HepG2 (cell line): ENCODE results near the gene CHD2. TPM values are rescaled to one million over a fixed set of nuclear protein-coding genes. Genes with fewer than 3 reads are reported as not detected.
A peak's percentile ranks its signal among the peaks of the same experiment; 100 is the strongest.

Experiments
- ATF4 ChIP-seq, 2 experiments: fragments of 450-650 bp in 1 of 2; sonication (generic) in 1 of 2; formaldehyde crosslinking; IDR thresholded peaks; 2 replicates each; pipeline versions ENCODE4 v1.5.0 to v1.8.0; 2020 to 2022; ENCODE audit warnings: mild to moderate bottlenecking in 1 of 2, missing genetic modification reagents in 1 of 2
- BRCA1 ChIP-seq: sonication (generic); formaldehyde crosslinking; IDR thresholded peaks from 2 replicates; pipeline ENCODE4 v1.4.0; 2020; ENCODE audit warnings: missing genetic modification reagents
- HMG20B ChIP-seq: conservative IDR thresholded peaks from 2 replicates; pipeline ENCODE4 v1.6.1; 2016; ENCODE audit warnings: missing genetic modification reagents, missing compliant biosample characterization
- KLF12 ChIP-seq: sonication (generic); formaldehyde crosslinking; IDR thresholded peaks from 2 replicates; pipeline ENCODE4 v1.4.0; 2020; ENCODE audit warnings: missing genetic modification reagents, borderline replicate concordance
- MED8 ChIP-seq: sonication (generic); formaldehyde crosslinking; IDR thresholded peaks from 2 replicates; pipeline ENCODE4 v1.8.1; 2023; ENCODE audit warnings: mild to moderate bottlenecking, missing genetic modification reagents; ENCODE audit not compliant: insufficient replicate concordance
- MZF1 ChIP-seq: sonication (generic); formaldehyde crosslinking; IDR thresholded peaks from 2 replicates; pipeline ENCODE4 v1.8.1; 2023; ENCODE audit warnings: mild to moderate bottlenecking, missing genetic modification reagents, borderline replicate concordance
- RARG ChIP-seq: sonication (generic); formaldehyde crosslinking; IDR thresholded peaks from 2 replicates; pipeline ENCODE4 v1.4.0; 2020; ENCODE audit warnings: low read depth, mild to moderate bottlenecking, missing genetic modification reagents
- SNAPC4 ChIP-seq: sonication (generic); formaldehyde crosslinking; IDR thresholded peaks from 2 replicates; pipeline ENCODE4 v1.4.0; 2020; ENCODE audit warnings: mild to moderate bottlenecking, missing genetic modification reagents
- ZBTB42 ChIP-seq: sonication (generic); formaldehyde crosslinking; IDR thresholded peaks from 2 replicates; pipeline ENCODE4 v1.5.0; 2020; ENCODE audit warnings: mild to moderate bottlenecking, missing genetic modification reagents
- ZNF17 ChIP-seq: sonication (generic); formaldehyde crosslinking; IDR thresholded peaks from 2 replicates; pipeline ENCODE4 v1.5.0; 2020; ENCODE audit warnings: mild to moderate bottlenecking, missing genetic modification reagents
- ZNF253 ChIP-seq: sonication (generic); formaldehyde crosslinking; IDR thresholded peaks from 2 replicates; pipeline ENCODE4 v1.8.0; 2022; ENCODE audit warnings: mild to moderate bottlenecking, missing genetic modification reagents, borderline replicate concordance
- ZNF431 ChIP-seq: sonication (generic); formaldehyde crosslinking; IDR thresholded peaks from 2 replicates; pipeline ENCODE4 v1.9.0; 2022; ENCODE audit warnings: missing genetic modification reagents, low read depth, mild to moderate bottlenecking, borderline replicate concordance
- ZNF503 ChIP-seq: sonication (generic); formaldehyde crosslinking; IDR thresholded peaks from 2 replicates; pipeline ENCODE4 v1.4.0; 2020; ENCODE audit warnings: missing genetic modification reagents
- ZNF761 ChIP-seq: sonication (generic); formaldehyde crosslinking; conservative IDR thresholded peaks from 2 replicates; pipeline ENCODE4 v1.4.0; 2020; ENCODE audit warnings: mild to moderate bottlenecking, missing genetic modification reagents
- ZNF792 ChIP-seq: IDR thresholded peaks from 2 replicates; pipeline ENCODE4 v1.6.1; 2016
- polyA plus RNA-seq, 8 experiments: library from polyadenylated mRNA; depleted of rRNA in 3 of 8; stranded (reverse) in 7 of 8; unstranded in 1 of 8; fragments of >200 nt; fragmentation: Illumina TruSeq in 4 of 8; extraction: Trizol in 4 of 8; gene quantifications; 2 replicates each; pipeline versions ENCODE4 v1.2.1 to v1.2.3, GENCODE V29; 2011 to 2016; ENCODE audit warnings: low read depth in 4 of 8, missing spikeins in 1 of 8, mixed read lengths in 1 of 8; ENCODE audit not compliant: insufficient read depth in 1 of 8
- total RNA-seq, 5 experiments: library from RNA; depleted of rRNA; stranded (reverse); fragments of >200 nt; fragmentation: Illumina TruSeq; extraction: Trizol; gene quantifications; 2 replicates each; pipeline ENCODE4 v1.2.3, GENCODE V29; 2016; ENCODE audit warnings: low read depth in 1 of 5
- TF ChIP-seq, protein P1 (sequence below): IDR thresholded peaks from 2 replicates; pipeline ENCODE4 v1.6.1; 2016; ENCODE audit warnings: mild to moderate bottlenecking, missing biosample characterization, missing genetic modification reagents
- TF ChIP-seq, protein P2 (sequence below): sonication (generic); formaldehyde crosslinking; IDR thresholded peaks from 2 replicates; pipeline ENCODE4; 2020; ENCODE audit warnings: missing genetic modification reagents, mild to moderate bottlenecking, borderline replicate concordance

Gene CHD2
- total and polyA plus RNA-seq, 2 of the 13 experiments (the other 11 are each of a cell fraction or from before 2014, with no cell fraction given): 54.0 to 54.1 TPM

- TF ChIP-seq SNAPC4 (CRISPR knock-in tag): peak; percentile 70; the same call in 1 of the 2 replicates
- no peak for TF ChIP-seq ZBTB42 (CRISPR knock-in tag)
- peak; percentile 76 for TF ChIP-seq ZNF792 (CRISPR knock-in tag)
- TF ChIP-seq HMG20B: peak; percentile 30; the same call in 1 of the 2 replicates
- peak; percentile 72; the same call in 1 of the 2 replicates for TF ChIP-seq ZNF431 (CRISPR knock-in tag)
- no peak for TF ChIP-seq MZF1 (CRISPR knock-in tag)
- TF ChIP-seq, protein P1, sequence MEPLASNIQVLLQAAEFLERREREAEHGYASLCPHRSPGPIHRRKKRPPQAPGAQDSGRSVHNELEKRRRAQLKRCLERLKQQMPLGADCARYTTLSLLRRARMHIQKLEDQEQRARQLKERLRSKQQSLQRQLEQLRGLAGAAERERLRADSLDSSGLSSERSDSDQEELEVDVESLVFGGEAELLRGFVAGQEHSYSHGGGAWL (CRISPR knock-in tag): peak; percentile 67
- TF ChIP-seq ZNF253: 0 out of 2 replicates have a peak, but pooled peaks have one; percentile 28
- TF ChIP-seq ZNF761 (CRISPR knock-in tag): no peak
- peak; percentile 87 for TF ChIP-seq MED8 (CRISPR knock-in tag)
- peak in 1 of 2 experiments; percentile 54; a peak in 2 of 4 replicates for TF ChIP-seq ATF4 (CRISPR knock-in tag; IDR thresholded peaks at IDR 0.05)
- TF ChIP-seq KLF12 (CRISPR knock-in tag): no peak
- TF ChIP-seq BRCA1 (CRISPR knock-in tag): no peak
- TF ChIP-seq, protein P2, sequence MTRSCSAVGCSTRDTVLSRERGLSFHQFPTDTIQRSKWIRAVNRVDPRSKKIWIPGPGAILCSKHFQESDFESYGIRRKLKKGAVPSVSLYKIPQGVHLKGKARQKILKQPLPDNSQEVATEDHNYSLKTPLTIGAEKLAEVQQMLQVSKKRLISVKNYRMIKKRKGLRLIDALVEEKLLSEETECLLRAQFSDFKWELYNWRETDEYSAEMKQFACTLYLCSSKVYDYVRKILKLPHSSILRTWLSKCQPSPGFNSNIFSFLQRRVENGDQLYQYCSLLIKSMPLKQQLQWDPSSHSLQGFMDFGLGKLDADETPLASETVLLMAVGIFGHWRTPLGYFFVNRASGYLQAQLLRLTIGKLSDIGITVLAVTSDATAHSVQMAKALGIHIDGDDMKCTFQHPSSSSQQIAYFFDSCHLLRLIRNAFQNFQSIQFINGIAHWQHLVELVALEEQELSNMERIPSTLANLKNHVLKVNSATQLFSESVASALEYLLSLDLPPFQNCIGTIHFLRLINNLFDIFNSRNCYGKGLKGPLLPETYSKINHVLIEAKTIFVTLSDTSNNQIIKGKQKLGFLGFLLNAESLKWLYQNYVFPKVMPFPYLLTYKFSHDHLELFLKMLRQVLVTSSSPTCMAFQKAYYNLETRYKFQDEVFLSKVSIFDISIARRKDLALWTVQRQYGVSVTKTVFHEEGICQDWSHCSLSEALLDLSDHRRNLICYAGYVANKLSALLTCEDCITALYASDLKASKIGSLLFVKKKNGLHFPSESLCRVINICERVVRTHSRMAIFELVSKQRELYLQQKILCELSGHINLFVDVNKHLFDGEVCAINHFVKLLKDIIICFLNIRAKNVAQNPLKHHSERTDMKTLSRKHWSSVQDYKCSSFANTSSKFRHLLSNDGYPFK (CRISPR knock-in tag): peak; percentile 97
- peak; percentile 72; the same call in 1 of the 2 replicates for TF ChIP-seq ZNF503 (CRISPR knock-in tag)
- TF ChIP-seq RARG (CRISPR knock-in tag): no peak
- TF ChIP-seq ZNF17 (CRISPR knock-in tag): 0 out of 2 replicates have a peak, but pooled peaks have one; percentile 66
These were observed 4.0 kb downstream of the CHD2 start (continued) for GRCh38 chr15:92903966-92904721.
